ENCODE data around the gene KLK15.
"Not testable (repeated sequence)": the region's sequence is repeated elsewhere in the genome, so short reads cannot be mapped to it uniquely, and the experiment has no call there.

The KLK15 gene

GRCh38 chr19:50794876-50795663, 38.3 kb downstream of the KLK15 start:
- no peak for DNase-seq

GRCh38 chr19:50794074-50794875, 39.1 kb downstream of the KLK15 start:
- DNase-seq: no peak

GRCh38 chr19:50793558-50794065, 39.8 kb downstream of the KLK15 start:
- DNase-seq: no peak

- DNase-seq: no peak
These were observed 40.8 kb downstream of the KLK15 start for GRCh38 chr19:50792272-50793250.

- DNase-seq: no peak
These were observed 41.6 kb downstream of the KLK15 start for GRCh38 chr19:50791594-50792271.

- DNase-seq: no peak
These were observed 42.4 kb downstream of the KLK15 start for GRCh38 chr19:50790922-50791467.

GRCh38 chr19:50790396-50790795, 43.0 kb downstream of the KLK15 start, which contains the start of gene ACP4:
ACP4 (plus strand) TSS chr19:50790415; CDS start chr19:50790415, 0 bp downstream.
- no peak for DNase-seq

- no peak for DNase-seq
These were observed 48.0 kb downstream of the KLK15 start for GRCh38 chr19:50785329-50785728.

- no peak for DNase-seq
These were observed 48.7 kb downstream of the KLK15 start for GRCh38 chr19:50784710-50785109.

GRCh38 chr19:50783848-50784152, 49.6 kb downstream of the KLK15 start:
- not testable (repeated sequence) for DNase-seq

GRCh38 chr19:50780753-50781435, 52.5 kb downstream of the KLK15 start:
- DNase-seq: no peak

- DNase-seq: no peak
These were observed 53.6 kb downstream of the KLK15 start for GRCh38 chr19:50779504-50780457.

GRCh38 chr19:50778906-50779430, 54.4 kb downstream of the KLK15 start:
- DNase-seq: no peak

- no peak for DNase-seq
These were observed 55.5 kb downstream of the KLK15 start for GRCh38 chr19:50777830-50778303.

- no peak for DNase-seq
These were observed 56.1 kb downstream of the KLK15 start for GRCh38 chr19:50777261-50777660.

- DNase-seq: no peak
These were observed 57.2 kb downstream of the KLK15 start for GRCh38 chr19:50776131-50776530.

Measured in stimulated activated naive CD4-positive, alpha-beta T cell treated with Interleukin-2 at 50 U/mL for 16 hours (primary cell).